Measurements from ENCODE around the gene KRTAP13-3.

The KRTAP13-3 gene, protein sequence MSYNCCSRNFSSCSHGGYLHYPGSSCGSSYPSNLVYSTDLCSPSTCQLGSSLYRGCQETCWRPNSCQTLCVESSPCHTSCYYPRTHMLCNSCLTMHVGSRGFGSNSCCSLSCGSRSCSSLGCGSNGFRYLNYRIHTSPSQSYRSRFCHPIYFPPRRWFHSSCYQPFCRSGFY
- total RNA-seq, result 0 to 0.66 (median 0) reads per million in 17 experiments

GRCh38 chr21:30425826-30426225, at the start of gene KRTAP13-3:
TSS of gene KRTAP13-3 (minus strand) at chr21:30425926. CDS start at chr21:30425912, 14 bp downstream.
- no peak for DNase-seq

DNA sequence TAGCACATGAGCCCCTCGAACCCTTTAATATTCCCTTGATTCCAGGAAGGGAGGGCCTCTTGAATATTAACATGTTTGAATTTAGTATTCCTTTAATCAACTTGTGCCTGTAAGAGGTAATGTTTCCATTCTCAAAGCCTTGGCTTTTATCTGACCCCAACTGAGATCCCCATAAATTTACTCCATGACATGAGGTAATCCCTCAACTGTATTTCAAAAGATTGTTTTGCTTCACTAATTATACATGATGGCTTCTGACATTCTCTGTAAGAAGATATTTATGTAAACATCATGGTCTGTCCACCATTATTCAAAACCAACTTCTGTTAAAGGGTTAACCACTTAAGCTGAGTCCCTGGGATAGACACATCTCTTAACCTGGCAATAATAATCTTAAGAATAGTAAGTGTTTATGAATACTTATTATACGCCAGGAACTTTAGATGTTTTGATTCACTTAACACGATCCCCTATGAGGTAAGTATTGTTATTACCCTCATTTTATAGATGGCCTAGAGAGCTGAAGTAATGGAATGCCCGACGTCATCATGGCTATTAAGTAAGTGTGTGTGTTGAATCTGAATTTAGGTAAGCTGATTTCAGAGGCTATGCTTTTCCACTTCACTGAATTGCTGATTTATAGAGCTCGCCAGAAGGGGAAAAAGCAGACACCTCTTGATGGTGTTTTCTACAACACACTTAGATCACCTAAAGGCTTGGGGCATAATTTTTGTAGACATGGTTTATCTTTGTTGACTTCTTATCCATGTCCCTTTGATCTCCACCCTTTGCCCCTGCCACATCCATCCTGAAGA, 43.4 kb upstream of the KRTAP13-3 start:
- no peak for DNase-seq

- peak in 1 of 4 experiments; percentile 11 for DNase-seq
Measured at GRCh38 chr21:30463713-30464112, 38.0 kb upstream of the KRTAP13-3 start.

GRCh38 chr21:30448514-30448913, 22.8 kb upstream of the KRTAP13-3 start:
- DNase-seq, result no peak

GRCh38 chr21:30447056-30447455, 21.3 kb upstream of the KRTAP13-3 start:
- DNase-seq, result no peak

DNA sequence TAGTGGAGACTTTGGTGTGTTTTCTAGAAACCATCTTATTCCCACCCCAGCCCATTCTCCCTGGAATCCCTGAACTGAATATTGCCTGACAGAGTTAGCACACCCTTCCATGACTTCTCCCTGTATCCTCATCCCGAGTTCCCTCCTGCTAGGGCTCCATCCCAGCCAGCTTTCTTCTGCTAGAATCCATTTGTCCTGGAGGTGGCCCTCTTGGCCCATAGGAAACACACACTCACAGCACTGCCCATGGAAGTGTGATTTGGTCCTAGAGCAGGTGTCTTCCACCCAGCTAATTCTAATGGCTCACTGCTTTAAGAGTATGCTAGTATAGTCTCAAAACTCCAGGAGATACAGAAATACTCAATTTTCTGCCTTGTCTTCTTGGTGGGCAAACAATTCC, 18.5 kb upstream of the KRTAP13-3 start:
- no peak for DNase-seq

- no peak for DNase-seq
Measured at GRCh38 chr21:30443226-30443625, 17.5 kb upstream of the KRTAP13-3 start.

GRCh38 chr21:30439975-30440374, 14.2 kb upstream of the KRTAP13-3 start, which contains the start of gene KRTAP15-1:
TSS of gene KRTAP15-1 (plus strand) at chr21:30440275. CDS start at chr21:30440328, 53 bp downstream.
- DNase-seq, result no peak

GRCh38 chr21:30437010-30437565, 11.4 kb upstream of the KRTAP13-3 start:
- DNase-seq, result no peak

DNA sequence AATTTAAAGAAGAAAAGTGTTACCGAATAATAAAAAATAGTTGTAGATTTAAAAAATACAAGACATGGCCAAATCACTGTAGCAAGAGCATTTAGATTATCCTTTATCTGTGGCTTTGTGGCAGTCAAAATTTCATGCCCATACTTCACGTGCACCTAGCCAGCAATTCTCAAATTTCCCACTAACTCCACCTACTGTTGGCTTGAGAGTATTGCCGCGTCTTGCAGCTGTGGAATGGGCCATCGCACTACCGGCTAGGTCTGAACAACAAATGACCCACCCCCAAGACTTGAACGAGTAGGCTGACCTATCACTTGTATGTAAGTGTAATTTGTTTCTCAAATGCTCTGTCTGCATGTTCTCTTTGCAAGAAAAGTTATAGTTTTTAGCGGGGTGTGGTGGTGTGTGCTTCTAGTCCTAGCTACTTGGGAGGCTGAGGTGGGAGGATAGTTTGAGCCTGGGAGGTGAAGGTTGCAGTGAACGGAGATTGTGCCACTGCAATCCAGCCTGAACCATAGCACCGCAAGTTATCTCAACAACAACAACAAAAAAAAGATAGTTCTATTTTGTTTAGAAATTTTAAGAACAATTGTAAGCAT, 8.4 kb upstream of the KRTAP13-3 start:
- peak; percentile 15 to 45 (median 34) for DNase-seq

DNA sequence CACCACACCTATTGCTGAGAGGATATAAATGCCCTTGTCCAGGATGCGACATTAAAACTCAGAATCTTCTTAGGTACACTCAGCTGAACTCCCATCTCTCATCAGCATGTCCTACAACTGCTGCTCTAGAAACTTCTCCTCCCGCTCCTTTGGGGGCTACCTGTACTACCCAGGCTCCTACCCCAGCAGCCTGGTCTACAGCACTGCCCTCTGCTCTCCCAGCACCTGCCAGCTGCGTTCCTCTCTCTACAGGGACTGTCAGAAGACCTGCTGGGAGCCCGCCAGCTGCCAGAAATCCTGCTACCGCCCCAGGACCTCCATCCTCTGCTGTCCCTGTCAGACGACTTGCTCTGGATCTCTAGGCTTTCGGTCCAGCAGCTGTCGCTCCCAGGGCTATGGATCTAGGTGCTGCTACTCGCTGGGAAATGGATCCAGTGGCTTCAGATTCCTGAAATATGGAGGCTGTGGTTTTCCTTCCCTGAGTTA, 4.5 kb upstream of the KRTAP13-3 start, which contains the start of gene KRTAP13-4:
Gene KRTAP13-4, plus strand, starts transcription at position 51 of the 486 bp plus-strand sequence. Its CDS starts 56 bp downstream, at position 107.
- DNase-seq, result no peak

- no peak for DNase-seq
Measured at GRCh38 chr21:30426731-30427130, 1.0 kb upstream of the KRTAP13-3 start.

DNA sequence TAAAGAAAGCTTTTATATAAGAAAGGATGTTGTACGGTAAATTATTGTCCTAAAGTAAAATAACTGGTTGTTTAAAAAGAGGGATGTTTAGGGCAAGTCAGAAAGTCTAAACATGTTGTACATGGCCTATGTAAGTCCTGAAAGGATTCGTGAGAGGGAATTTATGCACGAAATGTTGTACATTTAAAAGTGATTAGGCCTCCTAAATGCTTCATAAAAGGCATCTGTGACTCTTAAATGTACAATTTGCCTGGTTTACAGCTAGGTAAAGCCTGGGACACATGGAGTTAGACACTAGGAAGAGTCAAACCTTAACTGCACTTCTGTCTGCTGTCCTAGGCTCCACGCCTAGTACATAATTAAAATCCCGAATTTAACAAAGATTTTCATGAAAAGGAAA, 9.7 kb downstream of the KRTAP13-3 start:
- DNase-seq, result no peak

DNA sequence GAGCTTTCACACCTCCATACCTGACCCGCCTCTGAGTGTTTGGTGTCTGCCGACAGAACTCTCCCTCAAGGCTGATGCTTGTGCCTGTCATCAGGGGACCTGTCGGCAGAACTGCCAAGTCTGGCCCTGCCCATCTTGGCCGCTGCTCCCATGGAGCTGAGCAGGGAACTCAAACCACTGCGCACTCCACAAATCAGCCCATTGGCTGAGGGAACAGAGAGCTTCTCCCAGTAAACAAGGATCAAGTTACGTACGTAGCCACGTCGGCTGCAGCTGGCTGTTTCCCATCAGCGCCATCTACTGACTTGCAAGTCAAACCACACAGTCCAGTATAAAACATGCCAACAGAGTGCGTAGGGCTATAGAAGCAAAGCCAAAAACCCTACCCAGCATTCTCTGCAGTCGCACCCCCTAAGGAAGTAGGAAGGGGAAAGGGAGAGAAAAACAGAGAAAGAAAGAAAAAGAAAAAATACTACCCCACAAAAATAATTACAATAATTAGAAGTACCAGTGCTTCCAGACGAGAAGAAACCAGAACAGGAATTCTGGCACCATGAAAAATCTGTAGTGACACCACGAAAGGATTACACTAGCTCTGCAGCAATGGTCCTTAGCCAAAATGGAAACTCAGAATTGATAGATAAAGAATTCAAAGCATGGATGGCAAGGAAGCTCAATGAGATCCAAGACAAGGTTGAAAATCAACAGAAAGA, 16.8 kb downstream of the KRTAP13-3 start:
- DNase-seq, result peak; percentile 1 to 42 (median 21)

DNA sequence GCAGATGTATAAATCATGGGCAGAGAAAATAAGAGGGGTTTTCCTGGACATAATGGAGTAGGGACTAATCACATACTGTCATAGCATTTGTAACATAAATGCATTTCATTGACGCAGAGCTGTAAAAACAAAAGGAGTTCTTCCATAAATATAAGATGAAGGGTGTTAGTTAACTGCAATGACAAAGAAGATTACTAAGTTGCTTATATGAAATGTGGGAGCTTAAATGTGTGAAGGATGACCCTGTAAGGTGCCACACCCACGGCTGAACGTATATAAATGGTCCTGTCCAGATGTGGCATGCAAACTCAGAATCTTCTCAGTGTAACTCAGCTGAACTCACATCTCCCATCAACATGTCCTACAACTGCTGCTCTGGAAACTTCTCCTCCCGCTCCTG, 30.0 kb downstream of the KRTAP13-3 start, which contains the start of gene KRTAP13-1:
Gene KRTAP13-1, plus strand, starts transcription at position 301 of the 400 bp plus-strand sequence. Its CDS starts 56 bp downstream, at position 357.
- no peak for DNase-seq

DNA sequence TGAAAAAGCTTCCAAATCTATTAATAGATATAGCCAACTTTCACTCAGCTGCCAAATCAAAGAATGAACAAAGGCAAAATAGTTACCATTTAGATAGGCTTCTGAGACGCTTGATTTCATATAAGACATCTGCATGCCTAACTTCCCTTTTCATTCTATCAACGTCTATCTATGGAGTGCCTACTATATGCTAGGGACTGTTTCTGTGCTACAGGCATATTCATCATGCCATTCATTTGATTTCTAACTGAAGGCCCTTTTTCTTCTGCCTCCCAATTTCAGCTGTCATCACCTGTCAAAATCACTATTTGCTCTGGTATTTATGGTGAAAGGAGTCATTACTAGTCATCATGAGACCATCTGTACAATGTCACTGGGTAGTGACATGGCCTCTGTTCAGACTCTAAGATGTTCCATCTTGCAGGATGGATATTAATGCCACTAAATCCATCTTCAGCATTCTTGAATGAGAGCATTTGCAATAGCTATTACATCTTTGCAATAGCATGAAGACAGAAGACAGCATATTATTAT, 34.2 kb downstream of the KRTAP13-3 start:
- DNase-seq, result no peak

DNA sequence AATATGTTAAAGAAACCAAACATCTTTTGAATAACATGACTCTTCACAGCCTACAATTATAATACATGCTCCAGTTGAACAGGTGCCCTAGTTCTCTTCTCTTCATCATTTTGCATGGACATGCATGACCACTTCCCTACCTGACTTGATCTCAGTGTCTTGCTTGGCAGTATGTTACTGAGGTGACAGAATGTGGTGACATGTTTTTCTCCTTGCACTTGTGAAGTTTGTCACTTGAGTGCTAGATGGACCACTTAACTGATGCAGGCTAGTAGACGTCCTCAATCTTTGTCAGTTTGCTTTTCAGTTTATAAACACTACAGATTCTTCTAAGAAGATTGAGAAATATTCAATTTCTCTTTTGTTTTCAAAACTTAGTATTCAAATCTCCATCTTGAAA, 43.5 kb downstream of the KRTAP13-3 start:
- no peak for DNase-seq

Measured in suppressor macrophage (primary cell).